Non-pigmented ciliary epithelial cell (primary cell): ENCODE measurements around the gene GNGT2.

Source experiments
- DNase-seq: peaks from one replicate; pipeline ENCODE4 v3.0.0-alpha.2; 2010; ENCODE audit warnings: low read depth

GNGT2 gene

GRCh38 chr17:49168706-49169105 lies 41.7 kb downstream of the GNGT2 start:
- DNase-seq: no peak

GRCh38 chr17:49165143-49165542 lies 45.2 kb downstream of the GNGT2 start:
- no peak for DNase-seq

- no peak for DNase-seq
Observed at GRCh38 chr17:49162866-49163265, 47.5 kb downstream of the GNGT2 start.

- no peak for DNase-seq
Observed at GRCh38 chr17:49157784-49158183, 52.6 kb downstream of the GNGT2 start.

GRCh38 chr17:49156256-49156655 lies 54.1 kb downstream of the GNGT2 start:
- DNase-seq: no peak
